Measurements from ENCODE around the gene PRSS2. TPM values are rescaled to one million over a fixed set of nuclear protein-coding genes. Genes with fewer than 3 reads are reported as not detected.

PRSS2 gene
- total RNA-seq, 4 donors from 2014 or later = 0.39 TPM; not detected in 3

- no peak for DNase-seq (ENCODE audit: extremely low spot score)
- WGBS = 47% methylated on average over 9 of the region's 9 CpGs
- Histone ChIP-seq H3K4me3 (peak overlapping the region in 3 of 4 donors; percentile 42 to 56 (median 46)), H3K27me3 (peaks cover 0 to 92% (median 27%) of the 10 kb centered on the region in 4 donors), H3K9me3 (no peaks in the 10 kb centered on the region), H3K36me3 (no peaks in the 10 kb centered on the region), H3K4me1 (peaks cover 15 to 22% (median 20%) of the 10 kb centered on the region in 4 donors), H3K27ac (replicated peaks in 1 of 4) (no peak overlapping the region)
- TF ChIP-seq POLR2A (IDR thresholded peaks at IDR 0.05; ENCODE audit: low read depth) (no peak), POLR2AphosphoS5 (IDR thresholded peaks at IDR 0.05) (no peak), EP300 (IDR thresholded peaks at IDR 0.05) (no peak), CTCF (IDR thresholded peaks at IDR 0.05) (no peak)
- intact Hi-C loops (cut with DNase I) = no loop called here
Observed at GRCh38 chr7:142796001-142796500, 25.3 kb downstream of the PRSS2 start.

GRCh38 chr7:142796501-142797390 is 26.0 kb downstream of the PRSS2 start:
- H3K27ac ChIP-seq (replicated peaks in 1 of 4) = peak overlapping the region in 1 of 4 donors; percentile 4
- TF ChIP-seq POLR2AphosphoS5 (IDR thresholded peaks at IDR 0.05) = no peak
- TF ChIP-seq CTCF (IDR thresholded peaks at IDR 0.05) = no peak
- TF ChIP-seq POLR2A (IDR thresholded peaks at IDR 0.05; ENCODE audit: low read depth) = no peak
- TF ChIP-seq EP300 (IDR thresholded peaks at IDR 0.05) = no peak
- H3K27me3 ChIP-seq = peaks cover 0 to 91% (median 27%) of the 10 kb centered on the region in 4 donors
- H3K9me3 ChIP-seq = no peaks in the 10 kb centered on the region
- peaks cover 15 to 22% (median 20%) of the 10 kb centered on the region in 4 donors for H3K4me1 ChIP-seq
- intact Hi-C loops (cut with DNase I) = no loop called here
- 7% methylated on average over 34 of the region's 74 CpGs for WGBS
- peak overlapping the region; percentile 41 to 56 (median 44) for H3K4me3 ChIP-seq
- DNase-seq (ENCODE audit: extremely low spot score) = no peak
- H3K36me3 ChIP-seq = no peaks in the 10 kb centered on the region

- peaks cover 15 to 22% (median 20%) of the 10 kb centered on the region in 4 donors for H3K4me1 ChIP-seq
- H3K36me3 ChIP-seq = no peaks in the 10 kb centered on the region
- no peak for TF ChIP-seq POLR2AphosphoS5 (IDR thresholded peaks at IDR 0.05)
- no peak for TF ChIP-seq CTCF (IDR thresholded peaks at IDR 0.05)
- TF ChIP-seq POLR2A (IDR thresholded peaks at IDR 0.05; ENCODE audit: low read depth) = no peak
- no peak for TF ChIP-seq EP300 (IDR thresholded peaks at IDR 0.05)
- intact Hi-C loops (cut with DNase I) = no loop called here
- peak; percentile 83 for DNase-seq (ENCODE audit: extremely low spot score)
- peak overlapping the region; percentile 41 to 56 (median 44) for H3K4me3 ChIP-seq
- H3K9me3 ChIP-seq = no peaks in the 10 kb centered on the region
- peak overlapping the region in 1 of 4 donors; percentile 17 for H3K27ac ChIP-seq (replicated peaks in 1 of 4)
- H3K27me3 ChIP-seq = peaks cover 0 to 85% (median 27%) of the 10 kb centered on the region in 4 donors
- WGBS = 12% methylated on average over 25 of the region's 33 CpGs
Observed at GRCh38 chr7:142797391-142798377, 26.9 kb downstream of the PRSS2 start.
